A549 (cell line): ENCODE results near the gene FZD10.

Experiments
- EP300 ChIP-seq, 2 experiments: fragments of >200 bp; sonication (Bioruptor Twin); formaldehyde crosslinking; IDR thresholded peaks; 2 replicates in 1 of 2; 3 replicates in 1 of 2; pipeline ENCODE4 v1.6.1; 2016 to 2017
- FOSL2 ChIP-seq, 2 experiments: fragments of 450-650 bp in 1 of 2; fragments of >200 bp in 1 of 2; sonication (Bioruptor Twin) in 1 of 2; formaldehyde crosslinking; IDR thresholded peaks; 2 replicates each; pipeline versions ENCODE4 v1.5.0 to v1.6.1; 2016 to 2020; ENCODE audit warnings: mild to moderate bottlenecking in 1 of 2, moderate library complexity in 1 of 2
- HOXA7 ChIP-seq: fragments of 250-450 bp; sonication (Bioruptor Pico); IDR thresholded peaks from 2 replicates; pipeline ENCODE4 v1.5.0; 2020; ENCODE audit warnings: mild to moderate bottlenecking, moderate library complexity
- JUN ChIP-seq, 2 experiments: fragments of >200 bp; sonication (Bioruptor Twin); formaldehyde crosslinking; IDR thresholded peaks; 2 replicates in 1 of 2; 3 replicates in 1 of 2; pipeline ENCODE4 v1.6.1; 2016 to 2017
- TF ChIP-seq, protein P1 (sequence below): fragments of 200-600 bp; sonication (generic); IDR thresholded peaks from 2 replicates; pipeline ENCODE4 v1.6.1; 2016; ENCODE audit warnings: antibody characterized with exemption, mild to moderate bottlenecking, moderate library complexity
- TF ChIP-seq, protein P2 (sequence below): fragments of >200 bp; sonication (Bioruptor Twin); formaldehyde crosslinking; IDR thresholded peaks from 3 replicates; pipeline ENCODE4 v1.5.1; 2016

- TF ChIP-seq, protein P1, sequence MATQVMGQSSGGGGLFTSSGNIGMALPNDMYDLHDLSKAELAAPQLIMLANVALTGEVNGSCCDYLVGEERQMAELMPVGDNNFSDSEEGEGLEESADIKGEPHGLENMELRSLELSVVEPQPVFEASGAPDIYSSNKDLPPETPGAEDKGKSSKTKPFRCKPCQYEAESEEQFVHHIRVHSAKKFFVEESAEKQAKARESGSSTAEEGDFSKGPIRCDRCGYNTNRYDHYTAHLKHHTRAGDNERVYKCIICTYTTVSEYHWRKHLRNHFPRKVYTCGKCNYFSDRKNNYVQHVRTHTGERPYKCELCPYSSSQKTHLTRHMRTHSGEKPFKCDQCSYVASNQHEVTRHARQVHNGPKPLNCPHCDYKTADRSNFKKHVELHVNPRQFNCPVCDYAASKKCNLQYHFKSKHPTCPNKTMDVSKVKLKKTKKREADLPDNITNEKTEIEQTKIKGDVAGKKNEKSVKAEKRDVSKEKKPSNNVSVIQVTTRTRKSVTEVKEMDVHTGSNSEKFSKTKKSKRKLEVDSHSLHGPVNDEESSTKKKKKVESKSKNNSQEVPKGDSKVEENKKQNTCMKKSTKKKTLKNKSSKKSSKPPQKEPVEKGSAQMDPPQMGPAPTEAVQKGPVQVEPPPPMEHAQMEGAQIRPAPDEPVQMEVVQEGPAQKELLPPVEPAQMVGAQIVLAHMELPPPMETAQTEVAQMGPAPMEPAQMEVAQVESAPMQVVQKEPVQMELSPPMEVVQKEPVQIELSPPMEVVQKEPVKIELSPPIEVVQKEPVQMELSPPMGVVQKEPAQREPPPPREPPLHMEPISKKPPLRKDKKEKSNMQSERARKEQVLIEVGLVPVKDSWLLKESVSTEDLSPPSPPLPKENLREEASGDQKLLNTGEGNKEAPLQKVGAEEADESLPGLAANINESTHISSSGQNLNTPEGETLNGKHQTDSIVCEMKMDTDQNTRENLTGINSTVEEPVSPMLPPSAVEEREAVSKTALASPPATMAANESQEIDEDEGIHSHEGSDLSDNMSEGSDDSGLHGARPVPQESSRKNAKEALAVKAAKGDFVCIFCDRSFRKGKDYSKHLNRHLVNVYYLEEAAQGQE: no peak
- TF ChIP-seq, protein P2, sequence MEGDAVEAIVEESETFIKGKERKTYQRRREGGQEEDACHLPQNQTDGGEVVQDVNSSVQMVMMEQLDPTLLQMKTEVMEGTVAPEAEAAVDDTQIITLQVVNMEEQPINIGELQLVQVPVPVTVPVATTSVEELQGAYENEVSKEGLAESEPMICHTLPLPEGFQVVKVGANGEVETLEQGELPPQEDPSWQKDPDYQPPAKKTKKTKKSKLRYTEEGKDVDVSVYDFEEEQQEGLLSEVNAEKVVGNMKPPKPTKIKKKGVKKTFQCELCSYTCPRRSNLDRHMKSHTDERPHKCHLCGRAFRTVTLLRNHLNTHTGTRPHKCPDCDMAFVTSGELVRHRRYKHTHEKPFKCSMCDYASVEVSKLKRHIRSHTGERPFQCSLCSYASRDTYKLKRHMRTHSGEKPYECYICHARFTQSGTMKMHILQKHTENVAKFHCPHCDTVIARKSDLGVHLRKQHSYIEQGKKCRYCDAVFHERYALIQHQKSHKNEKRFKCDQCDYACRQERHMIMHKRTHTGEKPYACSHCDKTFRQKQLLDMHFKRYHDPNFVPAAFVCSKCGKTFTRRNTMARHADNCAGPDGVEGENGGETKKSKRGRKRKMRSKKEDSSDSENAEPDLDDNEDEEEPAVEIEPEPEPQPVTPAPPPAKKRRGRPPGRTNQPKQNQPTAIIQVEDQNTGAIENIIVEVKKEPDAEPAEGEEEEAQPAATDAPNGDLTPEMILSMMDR: no peak
- TF ChIP-seq EP300 (IDR thresholded peaks at IDR 0.05) (no peak), JUN (IDR thresholded peaks at IDR 0.05) (no peak), FOSL2 (IDR thresholded peaks at IDR 0.05) (no peak), FOSL2 (CRISPR knock-in tag; IDR thresholded peaks at IDR 0.05) (no peak), HOXA7 (CRISPR knock-in tag) (no peak)
Observed at GRCh38 chr12:130146176-130146931, 15.9 kb upstream of the FZD10 start.
